HG03521 (cell line): ENCODE data around the gene OR5B17.
"Not testable (repeated sequence)": the region's sequence is repeated elsewhere in the genome, so short reads cannot be mapped to it uniquely, and the experiment has no call there.

Experiments used
- ATAC-seq: cut with Tn5 transposase; IDR thresholded peaks from one replicate; pipeline ENCODE4 v1.9.1; 2021; ENCODE audit warnings: mild to moderate bottlenecking, moderate library complexity; ENCODE audit not compliant: unreplicated experiment

Gene OR5B17

GRCh38 chr11:58358969-58359368 is at the start of gene OR5B17:
Gene OR5B17 (minus strand): TSS chr11:58359069. CDS start chr11:58359069, 0 bp downstream.
- no peak for ATAC-seq

GRCh38 chr11:58406774-58407173 is 47.9 kb upstream of the OR5B17 start, which contains the start of gene OR5B3:
Gene OR5B3 (minus strand): TSS chr11:58406874. CDS start chr11:58403409, 3,465 bp downstream.
- ATAC-seq, result no peak

DNA sequence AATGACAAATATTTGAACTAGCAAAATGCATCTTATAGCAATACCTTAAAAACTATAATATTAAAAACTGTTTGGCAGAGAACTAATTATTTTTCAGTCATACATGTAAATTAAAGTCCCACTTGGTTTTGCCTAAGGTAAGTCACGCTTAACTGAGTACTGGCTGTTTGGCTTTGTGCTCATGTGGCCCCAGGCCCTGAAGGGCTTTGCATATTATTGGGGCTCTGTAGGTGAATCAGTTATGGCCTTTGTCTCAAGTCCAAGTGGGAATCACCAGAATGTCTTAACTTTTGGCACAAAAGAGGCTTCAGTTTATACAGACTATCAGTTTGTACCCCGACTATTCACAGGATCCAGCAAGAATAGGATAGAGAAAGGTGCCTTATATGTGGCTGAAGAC is 40.8 kb upstream of the OR5B17 start:
- ATAC-seq, result not testable (repeated sequence)

GRCh38 chr11:58395581-58395980 is 36.7 kb upstream of the OR5B17 start:
- ATAC-seq, result no peak

DNA sequence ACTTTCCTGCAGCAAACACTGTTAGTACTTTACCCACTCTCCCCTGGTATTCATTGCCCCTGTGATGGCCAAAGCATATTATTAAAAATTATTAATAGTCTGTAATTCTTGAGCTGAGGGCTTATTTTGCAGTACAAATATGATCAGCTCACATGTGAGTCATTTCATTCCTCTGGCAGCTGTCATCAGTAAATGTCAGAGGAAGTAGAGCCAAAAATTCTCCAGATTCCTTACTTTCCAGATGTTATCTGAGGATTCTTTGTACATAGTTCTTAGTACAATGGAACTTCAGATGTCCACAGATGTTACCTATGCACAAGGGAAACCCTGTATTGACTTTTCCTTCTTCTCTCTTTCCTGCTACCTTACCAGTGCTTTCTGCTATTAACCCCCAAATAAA is 35.3 kb upstream of the OR5B17 start:
- ATAC-seq, result no peak

- no peak for ATAC-seq
These were observed 33.9 kb upstream of the OR5B17 start for GRCh38 chr11:58392746-58393145.

GRCh38 chr11:58391879-58392278 is 33.0 kb upstream of the OR5B17 start:
- ATAC-seq, result no peak

DNA sequence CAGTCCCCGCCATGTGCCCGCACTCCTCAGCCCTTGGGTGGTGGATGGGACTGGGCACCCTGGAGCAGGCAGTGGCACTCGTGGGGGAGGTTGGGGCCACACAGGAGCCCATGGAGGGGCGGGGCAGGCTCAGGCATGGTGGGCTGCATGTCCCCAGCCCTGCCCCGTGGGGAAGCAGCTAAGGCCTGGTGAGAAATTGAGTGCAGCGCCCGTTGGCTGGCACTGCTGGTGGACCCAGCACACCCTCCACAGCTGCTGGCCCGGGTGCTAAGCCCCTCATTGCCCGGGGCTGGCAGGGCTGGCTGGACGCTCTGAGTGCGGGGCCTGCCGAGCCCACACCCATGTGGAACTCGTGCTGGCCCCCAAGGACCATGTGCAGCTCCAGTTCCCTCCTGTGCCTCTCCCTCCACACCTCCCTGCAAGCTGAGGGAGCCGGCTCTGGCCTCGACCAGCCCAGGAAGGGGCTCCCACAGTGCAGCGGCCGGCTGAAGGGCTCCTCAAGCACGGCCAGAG is 31.7 kb upstream of the OR5B17 start:
- ATAC-seq, result no peak

DNA sequence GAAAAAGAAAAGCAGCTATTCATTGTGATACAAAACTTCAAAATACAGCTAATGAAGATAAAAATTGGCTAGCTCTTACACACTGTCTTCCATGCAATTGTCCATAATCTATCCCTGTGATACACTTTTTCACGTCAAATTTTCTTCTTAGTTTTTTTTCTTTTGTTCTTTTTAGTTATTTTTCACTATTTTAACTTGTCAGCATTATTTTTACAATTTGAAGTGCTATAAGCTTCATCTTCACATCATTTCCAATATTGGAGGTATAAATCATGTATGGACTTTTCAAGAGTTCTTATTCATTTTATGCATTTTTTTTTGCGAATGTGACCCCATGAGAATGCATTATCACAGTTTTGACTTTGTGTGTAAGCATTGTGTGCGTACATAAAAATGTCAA is 4.1 kb downstream of the OR5B17 start:
- no peak for ATAC-seq

DNA sequence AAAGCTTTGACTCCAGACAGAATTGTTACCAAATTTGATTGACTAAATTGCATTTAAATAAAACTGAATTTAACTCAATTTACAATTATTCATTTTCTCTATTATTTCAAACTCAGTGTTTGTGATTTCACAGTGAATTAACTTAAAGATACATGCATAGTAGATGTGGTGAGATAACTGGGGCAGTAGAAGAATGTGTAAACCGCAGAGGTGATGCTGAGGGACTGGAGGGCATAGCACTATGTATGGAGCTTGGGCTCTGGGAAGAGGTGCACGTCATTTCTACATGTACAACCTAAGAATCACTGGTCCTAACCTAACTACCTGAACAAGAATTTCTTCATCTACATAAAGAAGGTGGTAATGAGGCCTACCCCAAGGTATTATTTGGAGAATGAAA is 13.7 kb downstream of the OR5B17 start:
- no peak for ATAC-seq

DNA sequence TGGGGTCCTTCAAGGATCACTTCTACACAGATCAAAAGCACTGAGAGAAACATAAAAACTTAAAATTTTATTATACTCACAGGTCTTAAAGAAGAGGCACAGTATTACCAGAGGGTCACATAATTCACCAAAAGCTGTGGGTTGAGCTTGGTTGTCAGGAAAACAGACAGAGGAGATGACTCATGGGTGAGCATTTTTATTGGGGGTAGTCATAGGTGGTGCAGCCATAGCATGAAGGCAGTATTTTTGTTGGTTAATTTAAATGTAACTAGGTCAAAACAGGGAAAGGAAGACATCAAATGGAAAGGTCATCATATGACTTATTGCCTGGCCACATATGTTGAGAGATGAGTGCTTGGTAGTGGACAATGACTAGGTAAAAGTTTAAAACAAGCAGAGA is 24.2 kb downstream of the OR5B17 start:
- ATAC-seq, result no peak

DNA sequence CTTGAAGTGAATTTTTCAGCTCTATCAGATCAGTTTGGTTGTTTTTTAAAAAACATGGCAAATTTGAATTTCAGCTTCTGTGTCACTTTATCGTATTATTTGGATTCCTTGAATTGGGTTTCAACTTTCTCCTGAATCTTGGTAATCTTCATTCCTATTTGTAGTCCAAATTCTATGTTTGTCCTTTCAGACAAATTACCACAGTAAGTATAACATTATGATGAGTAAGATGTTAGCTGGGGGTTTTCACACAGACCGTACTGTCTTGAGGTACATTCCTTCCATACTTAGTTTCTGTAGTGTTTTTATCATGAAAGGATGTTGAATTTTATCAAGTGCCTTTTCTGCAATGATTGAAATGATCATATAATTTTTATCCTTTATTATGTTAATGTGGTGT is 28.0 kb downstream of the OR5B17 start:
- ATAC-seq, result no peak

GRCh38 chr11:58318532-58318931 is 40.3 kb downstream of the OR5B17 start:
- no peak for ATAC-seq

- no peak for ATAC-seq
These were observed 42.7 kb downstream of the OR5B17 start for GRCh38 chr11:58316142-58316541.
